HUES6 (cell line): ENCODE measurements around the gene KIRREL3.

Experiments used
- H3K27ac ChIP-seq: 2 replicates; pipeline ENCODE4 v1.7.0; 2013; ENCODE audit warnings: low read depth, mild to moderate bottlenecking, low read length, inconsistent platforms
- H3K27me3 ChIP-seq: 2 replicates; pipeline ENCODE4 v1.6.1; 2013; ENCODE audit warnings: low read length; ENCODE audit not compliant: control insufficient read depth, insufficient read depth
- H3K36me3 ChIP-seq: 2 replicates; pipeline ENCODE4 v1.6.1; 2013; ENCODE audit warnings: low read length; ENCODE audit not compliant: control insufficient read depth, insufficient read depth
- H3K4me1 ChIP-seq: 2 replicates; pipeline ENCODE4 v1.6.1; 2013; ENCODE audit warnings: low read length; ENCODE audit not compliant: control insufficient read depth, insufficient read depth
- H3K4me3 ChIP-seq: 2 replicates; pipeline ENCODE4 v1.5.1; 2013; ENCODE audit warnings: low read depth, low read length
- H3K9ac ChIP-seq: one replicate; pipeline ENCODE4 v1.6.1; 2013; ENCODE audit warnings: mild to moderate bottlenecking, low read length
- H3K9me3 ChIP-seq: 2 replicates; pipeline ENCODE4 v1.6.1; 2013; ENCODE audit warnings: low read depth, low read length; ENCODE audit not compliant: control insufficient read depth, insufficient read depth

KIRREL3 gene

DNA sequence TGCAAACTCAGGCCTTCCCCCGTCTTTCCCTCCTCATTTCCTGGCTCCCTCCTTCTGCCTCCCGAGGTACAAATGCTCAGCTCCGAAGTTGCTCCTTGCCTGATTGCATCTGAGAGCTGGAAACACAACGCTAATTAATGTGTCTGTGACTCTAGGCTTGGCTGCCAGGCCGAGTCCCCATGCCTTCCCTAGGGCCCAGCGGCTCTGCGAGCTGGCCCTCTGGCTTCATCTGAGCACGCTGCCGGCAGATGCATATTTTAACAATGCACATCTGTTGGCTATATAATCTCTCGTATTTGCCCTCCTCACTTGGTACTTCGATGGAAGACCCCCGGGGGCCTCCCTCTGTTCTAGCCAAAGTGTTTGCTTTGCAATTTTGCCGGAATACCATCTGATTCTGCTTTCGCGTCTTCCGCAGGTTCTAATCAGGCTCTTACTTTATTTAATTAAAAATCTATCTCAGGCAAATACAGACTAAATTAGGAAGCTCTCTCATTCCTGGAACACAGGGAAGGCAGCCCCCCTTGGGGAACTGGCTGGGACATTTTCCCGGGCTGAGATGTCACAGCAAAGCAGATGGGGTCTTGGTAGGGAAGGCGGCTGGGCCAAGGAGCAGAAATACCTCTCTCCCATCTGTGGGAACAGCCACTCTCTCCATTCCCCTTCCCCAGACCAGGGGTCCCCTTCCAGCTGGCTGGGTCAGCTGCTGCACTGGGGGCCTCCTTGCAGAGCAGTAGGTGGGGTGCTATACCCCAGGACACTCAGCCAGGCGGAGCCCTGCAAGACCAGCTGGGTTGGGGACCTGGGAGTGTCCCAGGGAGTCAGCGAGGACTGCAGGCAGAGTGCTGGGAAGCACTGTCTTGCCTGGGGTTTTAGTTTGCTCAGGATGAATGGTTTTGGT is 482.2 kb downstream of the KIRREL3 start:
- H3K9me3 ChIP-seq = no peaks in the 10 kb centered on the region
- H3K4me3 ChIP-seq = no peak overlapping the region
- no peak overlapping the region for H3K9ac ChIP-seq
- H3K27me3 ChIP-seq = no peaks in the 10 kb centered on the region
- no peak overlapping the region for H3K27ac ChIP-seq
- no peaks in the 10 kb centered on the region; the same call in 1 of the 2 replicates for H3K4me1 ChIP-seq
- H3K36me3 ChIP-seq = no peaks in the 10 kb centered on the region

DNA sequence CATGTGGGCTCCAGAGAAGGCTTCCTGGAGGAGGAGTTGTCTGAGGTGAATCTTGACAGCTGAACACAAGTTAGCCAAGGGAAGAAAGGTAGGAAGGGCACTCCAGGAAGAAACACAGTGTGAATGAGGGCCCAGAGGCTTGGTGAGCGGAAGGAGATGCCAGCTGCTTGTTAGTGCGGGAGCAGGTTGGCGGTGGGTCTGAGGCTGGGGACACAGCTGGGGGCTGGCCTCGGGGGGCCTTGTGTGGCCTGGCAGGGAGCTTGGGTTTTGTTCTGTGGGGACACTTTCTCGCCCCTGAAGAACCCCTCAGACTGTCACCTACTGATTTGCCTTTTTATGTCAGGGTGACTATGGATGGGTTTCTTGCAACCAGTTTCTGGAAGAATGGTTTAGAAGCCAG is 485.1 kb downstream of the KIRREL3 start:
- Histone ChIP-seq H3K36me3 (no peaks in the 10 kb centered on the region), H3K9me3 (no peaks in the 10 kb centered on the region), H3K4me1 (no peaks in the 10 kb centered on the region; the same call in 1 of the 2 replicates), H3K9ac (no peak overlapping the region), H3K27me3 (no peaks in the 10 kb centered on the region), H3K4me3 (no peak overlapping the region), H3K27ac (no peak overlapping the region)

DNA sequence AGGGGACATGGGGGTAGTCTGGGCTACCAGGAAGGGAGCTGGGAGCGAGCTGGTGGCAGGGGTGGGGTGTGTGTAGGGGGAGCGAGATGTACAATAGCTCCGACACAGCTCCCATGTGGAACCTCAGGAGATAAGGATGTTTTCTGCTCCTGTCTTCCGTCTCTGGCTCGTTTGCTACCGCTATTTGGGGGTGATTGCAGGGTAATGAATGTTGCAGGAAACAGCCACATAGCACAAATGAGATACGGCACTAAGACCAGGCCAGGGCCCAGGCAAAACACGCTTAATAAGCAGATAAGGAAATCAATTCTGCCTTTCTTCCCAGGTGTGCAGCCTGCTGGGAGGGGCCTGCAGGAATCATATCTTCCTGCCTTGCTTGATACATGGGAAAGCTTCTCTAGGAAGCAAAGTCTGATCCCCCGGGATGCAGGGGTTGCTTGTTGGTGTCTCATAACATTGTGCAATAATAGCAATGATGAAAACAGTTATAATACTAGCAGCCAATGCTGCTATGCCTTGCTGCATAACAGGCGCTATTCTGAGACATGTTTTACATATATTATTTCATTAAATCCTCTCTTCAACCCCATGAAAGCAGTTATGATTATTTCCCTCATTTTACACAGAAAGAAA is 486.4 kb downstream of the KIRREL3 start:
- no peak overlapping the region for H3K9ac ChIP-seq
- H3K4me1 ChIP-seq = no peaks in the 10 kb centered on the region; the same call in 1 of the 2 replicates
- no peak overlapping the region for H3K4me3 ChIP-seq
- H3K9me3 ChIP-seq = no peaks in the 10 kb centered on the region
- no peaks in the 10 kb centered on the region for H3K36me3 ChIP-seq
- H3K27me3 ChIP-seq = 0 out of 2 replicates have a peak, but pooled peaks cover under 1% of the 10 kb centered on the region
- H3K27ac ChIP-seq = no peak overlapping the region

DNA sequence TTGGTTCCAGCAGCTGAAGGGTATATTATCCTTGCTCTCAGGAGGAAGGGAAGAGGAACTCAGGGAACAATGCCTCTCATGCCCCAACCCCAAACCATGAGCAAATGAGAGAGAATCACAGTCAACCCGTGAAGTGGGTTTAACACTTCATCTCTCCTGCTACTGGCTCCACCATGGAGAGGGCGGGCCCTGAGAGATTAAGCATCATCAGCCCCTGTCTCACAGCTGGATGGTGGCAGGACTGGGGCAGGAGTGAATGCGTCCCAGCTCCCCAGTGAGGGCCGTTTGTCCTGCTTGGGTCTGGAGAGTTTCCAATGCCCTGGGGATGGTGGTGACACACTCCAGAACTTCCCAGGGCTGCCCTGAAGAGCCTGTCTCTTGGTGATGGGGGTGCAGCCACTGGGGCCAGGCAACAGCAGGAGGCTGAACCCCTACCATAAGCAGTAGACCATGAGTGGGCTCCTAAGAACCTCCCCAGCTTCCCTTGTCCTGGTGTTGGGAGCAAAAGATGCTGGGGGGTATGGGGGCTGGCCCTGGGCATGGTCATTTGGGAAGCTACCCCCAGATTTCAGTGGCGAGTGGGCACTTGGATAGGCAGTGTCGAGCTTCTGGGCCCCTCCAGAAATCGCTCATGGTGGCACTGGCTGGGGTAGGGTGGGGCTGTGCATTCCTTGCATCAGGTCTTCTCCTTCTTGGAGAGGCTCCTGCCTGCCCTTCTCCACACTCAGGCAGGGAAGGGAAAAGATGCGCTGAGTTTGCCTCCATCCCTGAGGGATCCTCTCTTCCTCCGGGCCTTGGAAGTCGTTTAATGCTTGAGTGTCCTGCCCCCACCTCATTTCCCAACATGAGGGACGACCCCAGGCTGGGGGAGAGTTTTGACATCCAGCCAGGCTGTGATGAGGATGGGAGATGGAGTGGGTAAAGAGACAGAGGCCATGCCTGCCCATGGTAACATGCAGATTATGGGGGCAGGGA is 487.5 kb downstream of the KIRREL3 start:
- Histone ChIP-seq H3K9ac (no peak overlapping the region), H3K27me3 (peaks cover 9% of the 10 kb centered on the region; the same call in 1 of the 2 replicates), H3K9me3 (no peaks in the 10 kb centered on the region), H3K27ac (no peak overlapping the region), H3K4me1 (no peaks in the 10 kb centered on the region), H3K36me3 (no peaks in the 10 kb centered on the region), H3K4me3 (no peak overlapping the region)

DNA sequence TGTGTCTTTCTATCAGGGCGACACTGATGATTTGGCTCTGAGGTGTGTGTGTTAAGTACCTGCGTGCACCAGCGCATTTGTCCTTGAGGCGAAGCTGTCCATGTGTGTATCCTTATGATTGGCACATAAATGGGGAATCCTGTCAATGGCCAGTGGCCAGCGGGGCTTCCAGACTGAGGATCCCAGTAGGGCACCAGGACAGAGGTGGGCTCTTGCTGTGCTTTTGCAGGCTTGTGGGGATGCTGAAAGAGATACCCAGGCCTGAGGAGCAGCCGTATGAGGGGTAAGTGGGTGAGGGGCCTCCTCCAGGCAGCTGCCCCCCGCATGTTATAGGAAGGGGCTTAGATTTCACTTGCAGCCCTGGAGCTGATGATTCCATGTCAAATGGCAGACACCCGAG is 488.3 kb downstream of the KIRREL3 start:
- Histone ChIP-seq H3K9ac (no peak overlapping the region), H3K36me3 (no peaks in the 10 kb centered on the region), H3K27ac (no peak overlapping the region), H3K27me3 (peaks cover 9% of the 10 kb centered on the region; the same call in 1 of the 2 replicates), H3K4me1 (no peaks in the 10 kb centered on the region), H3K9me3 (no peaks in the 10 kb centered on the region), H3K4me3 (no peak overlapping the region)

DNA sequence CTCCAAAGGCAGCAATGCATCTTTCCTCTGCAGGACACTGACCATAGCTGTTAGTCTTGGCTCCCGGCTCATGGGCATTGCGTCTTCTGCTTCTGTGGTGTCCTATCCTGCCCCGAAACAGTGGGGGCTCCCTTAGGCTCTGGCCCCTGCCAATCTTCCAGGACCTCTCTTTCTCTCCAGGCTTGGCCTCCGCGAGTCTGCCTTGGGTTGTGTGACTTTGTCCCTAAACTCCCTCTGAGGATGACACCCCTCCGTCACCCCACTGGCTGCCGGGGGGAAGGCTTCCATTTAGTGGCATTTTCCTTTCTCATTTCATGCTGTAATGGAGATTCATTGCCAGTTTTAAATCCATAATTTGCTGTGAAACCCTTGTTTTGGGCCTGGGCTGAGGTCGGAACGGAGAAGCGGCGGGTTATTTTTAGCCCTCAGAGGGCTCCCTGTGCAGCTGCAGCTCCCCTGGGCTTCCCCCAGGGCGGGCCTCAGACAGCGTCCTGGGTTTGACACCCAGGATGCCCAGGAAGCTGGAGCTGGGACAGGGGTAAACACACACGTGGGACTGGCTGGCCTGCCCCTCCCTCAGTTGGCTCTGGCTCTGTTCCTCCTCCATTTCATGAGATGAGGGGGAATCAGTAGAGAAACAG is 489.0 kb downstream of the KIRREL3 start:
- Histone ChIP-seq H3K4me1 (no peaks in the 10 kb centered on the region), H3K36me3 (no peaks in the 10 kb centered on the region), H3K9me3 (peaks cover 4% of the 10 kb centered on the region), H3K4me3 (no peak overlapping the region), H3K27ac (no peak overlapping the region), H3K27me3 (peaks cover 9% of the 10 kb centered on the region; the same call in 1 of the 2 replicates), H3K9ac (no peak overlapping the region)

DNA sequence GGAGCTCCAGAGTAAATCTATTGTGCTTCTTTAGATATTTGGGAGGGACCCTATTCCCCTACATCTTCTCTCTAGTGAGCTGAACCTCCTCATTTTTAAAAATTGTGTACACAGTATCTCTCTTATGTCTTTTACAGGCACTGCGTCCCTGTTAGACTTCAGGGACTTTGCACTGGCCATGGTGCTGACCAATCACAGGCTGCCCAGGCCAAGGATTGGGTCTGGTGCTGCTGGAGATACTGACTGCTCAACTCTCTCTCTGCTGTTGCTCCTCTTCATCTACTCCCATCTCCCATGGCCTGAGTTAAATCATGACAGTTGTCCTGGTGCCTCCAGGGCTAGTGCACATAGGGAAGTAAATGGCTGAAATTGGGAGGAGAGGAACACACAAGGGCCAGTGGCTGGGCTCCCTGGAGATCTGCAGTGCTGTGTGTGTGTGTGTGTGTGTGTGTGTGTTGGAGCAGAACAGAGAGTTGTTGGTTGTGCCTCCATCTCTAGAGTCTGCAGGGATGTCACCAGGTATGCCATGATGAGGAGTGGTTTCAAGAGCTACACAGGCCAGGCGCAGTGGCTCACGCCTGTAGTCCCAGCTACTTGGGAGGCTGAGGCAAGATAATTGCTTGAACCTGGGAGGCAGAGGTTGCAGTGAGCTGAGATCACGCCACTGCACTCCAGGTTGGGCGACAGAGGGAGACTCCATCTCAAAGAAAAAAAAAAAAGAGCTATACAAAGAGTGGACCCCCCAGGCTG is 489.8 kb downstream of the KIRREL3 start:
- Histone ChIP-seq H3K9me3 (peaks cover 8% of the 10 kb centered on the region), H3K4me1 (no peaks in the 10 kb centered on the region), H3K27ac (no peak overlapping the region), H3K36me3 (no peaks in the 10 kb centered on the region), H3K4me3 (no peak overlapping the region), H3K9ac (no peak overlapping the region), H3K27me3 (peaks cover 9% of the 10 kb centered on the region; the same call in 1 of the 2 replicates)

DNA sequence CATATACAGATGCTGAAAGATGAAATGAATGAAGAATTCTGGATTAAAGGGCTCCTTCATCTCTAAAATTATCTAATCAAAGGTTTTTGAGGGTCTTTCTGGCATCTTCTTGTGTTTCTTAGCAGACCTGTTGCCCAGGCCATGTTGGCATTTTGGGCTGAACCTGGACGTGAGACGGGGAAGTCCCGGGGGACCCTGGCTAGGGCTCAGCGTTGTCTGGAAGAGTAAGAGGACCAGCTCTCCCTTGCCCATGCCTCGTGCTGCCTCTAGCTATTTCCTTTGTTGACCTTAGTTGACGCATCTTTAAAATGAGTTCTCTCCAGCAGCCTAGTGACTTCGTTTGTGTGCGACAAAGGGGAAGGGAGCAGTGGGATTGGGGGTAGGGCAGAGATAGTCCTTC is 492.9 kb downstream of the KIRREL3 start:
- Histone ChIP-seq H3K9ac (no peak overlapping the region), H3K4me1 (peaks cover 11% of the 10 kb centered on the region), H3K9me3 (peaks cover 10% of the 10 kb centered on the region), H3K27me3 (peaks cover 9% of the 10 kb centered on the region; the same call in 1 of the 2 replicates), H3K27ac (no peak overlapping the region), H3K4me3 (no peak overlapping the region), H3K36me3 (no peaks in the 10 kb centered on the region)

DNA sequence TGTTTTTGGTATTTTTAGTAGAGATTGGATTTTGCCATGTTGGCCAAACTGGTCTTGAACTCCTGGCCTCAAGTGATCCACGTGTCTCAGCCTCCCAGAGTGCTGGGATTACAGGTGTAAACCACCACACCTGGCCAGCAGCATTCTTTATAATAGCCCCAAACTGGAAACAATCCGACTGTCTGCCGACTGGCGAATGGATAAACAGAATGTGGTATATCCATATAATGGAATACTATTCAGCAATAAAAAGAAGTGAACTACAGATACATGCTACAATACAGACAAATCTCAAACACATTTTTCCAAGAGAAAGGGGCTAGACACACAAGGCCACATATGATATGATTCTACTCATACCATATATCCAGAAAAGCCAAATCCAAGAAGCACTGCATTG is 493.8 kb downstream of the KIRREL3 start:
- no peak overlapping the region for H3K27ac ChIP-seq
- H3K4me3 ChIP-seq = no peak overlapping the region
- peaks cover 18% of the 10 kb centered on the region for H3K4me1 ChIP-seq
- peaks cover 10% of the 10 kb centered on the region for H3K9me3 ChIP-seq
- H3K9ac ChIP-seq = no peak overlapping the region
- H3K36me3 ChIP-seq = no peaks in the 10 kb centered on the region
- peaks cover 9% of the 10 kb centered on the region; the same call in 1 of the 2 replicates for H3K27me3 ChIP-seq

DNA sequence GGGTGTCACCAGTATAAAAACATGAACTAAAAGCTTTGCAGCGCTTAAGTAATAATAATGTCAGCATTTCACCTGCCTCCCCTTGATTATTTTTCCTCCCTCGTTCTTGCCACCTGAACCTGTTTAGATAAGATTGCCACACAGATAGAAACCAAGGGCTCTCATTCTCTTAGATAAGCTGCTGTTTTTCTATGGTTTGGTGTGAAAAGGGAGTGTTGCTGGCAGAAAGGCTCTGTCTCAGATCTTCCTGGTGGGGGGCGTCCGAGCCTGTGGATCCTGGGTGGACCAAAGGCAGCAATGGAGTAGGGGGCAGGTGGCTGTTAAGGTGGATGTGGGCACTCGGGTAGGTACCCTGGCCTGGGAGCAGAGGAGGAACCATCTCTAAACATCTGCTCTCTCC is 497.6 kb downstream of the KIRREL3 start:
- peaks cover 31% of the 10 kb centered on the region for H3K4me1 ChIP-seq
- no peak overlapping the region for H3K27ac ChIP-seq
- H3K36me3 ChIP-seq = no peaks in the 10 kb centered on the region

More for the DNA sequence above, 497.6 kb downstream of the KIRREL3 start:
- Histone ChIP-seq H3K9ac (no peak overlapping the region), H3K4me3 (no peak overlapping the region), H3K9me3 (peaks cover 10% of the 10 kb centered on the region), H3K27me3 (peaks cover 4% of the 10 kb centered on the region; the same call in 1 of the 2 replicates)
